Pancreas (tissue), 10 donors: ENCODE measurements around the gene CGREF1. TPM values are rescaled to one million over a fixed set of nuclear protein-coding genes. Genes with fewer than 3 reads are reported as not detected.
"Not testable (repeated sequence)": the region's sequence is repeated elsewhere in the genome, so short reads cannot be mapped to it uniquely, and the experiment has no call there.

Experiments
- ATAC-seq, 4 donors: fragments of 200-7000 bp; cut with Tn5 transposase; one replicate each; pipeline versions ENCODE4 v1.8.0 to v1.9.1; 2020; ENCODE audit warnings: mild to moderate bottlenecking in 4 of 4, moderate library complexity in 4 of 4
- DNase-seq, 6 donors: peaks; one replicate each; pipeline ENCODE4 v3.0.0-alpha.2; 2020
- FAIRE-seq: peaks from 2 replicates; lab custom pipeline; 2012; peaks lifted over from hg19 to GRCh38; lab: Jason Lieb, UNC
- H3K27ac ChIP-seq, 4 donors: fragments of 200-600 bp; sonication (generic); 1 replicate in 3 of 4; 2 replicates in 1 of 4; pipeline versions ENCODE4 v1.5.0 to v1.8.0; 2020
- H3K27me3 ChIP-seq, 4 donors: fragments of 200-600 bp; one replicate each; pipeline ENCODE4 v1.8.0; 2021
- H3K36me3 ChIP-seq, 3 donors: fragments of 200-600 bp; sonication (generic) in 1 of 3; one replicate each; pipeline versions ENCODE4 v1.5.0 to v1.8.0; 2020 to 2021
- H3K4me1 ChIP-seq, 3 donors: fragments of 200-600 bp; one replicate each; pipeline ENCODE4 v1.8.0; 2021
- H3K4me3 ChIP-seq, 4 donors: fragments of 200-600 bp; sonication (generic) in 2 of 4; one replicate each; pipeline versions ENCODE4 v1.5.0 to v1.8.0; 2020 to 2021
- H3K9me3 ChIP-seq, 4 donors: fragments of 200-600 bp; one replicate each; pipeline ENCODE4 v1.8.0; 2021
- WGBS, 2 donors: extraction: QIAGEN DNeasy Blood & Tissue Kit; methylation state at CpG; one replicate each; pipeline ENCODE4 v1.1.7; 2013; 5-methylcytosine and 5-hydroxymethylcytosine counted together
- intact Hi-C, 3 donors: fragments of 100-400 bp; cut with DNase I; formaldehyde crosslinking; loops; one replicate each; pipeline versions ENCODE4 v1.11.1 to v1.14.2; 2022
- polyA plus RNA-seq, 2 donors: library from polyadenylated mRNA; stranded (reverse); fragments of 200-250 nt; gene quantifications; one replicate each; pipeline ENCODE4 v1.2.3, GENCODE V29; 2013
- total RNA-seq, 6 donors: library from RNA; stranded (reverse); fragmentation: NEBNext Ultra II Directional in 4 of 6; extraction: Animal tissue kit (Norgen Biotek cat#: 25700) in 4 of 6; gene quantifications; one replicate each; pipeline versions ENCODE4 v1.2.1 to v1.2.4, GENCODE V29; 2021 to 2023
- TF ChIP-seq, protein P1 (sequence below), 4 donors: fragments of 200-600 bp; sonication (generic) in 3 of 4; IDR thresholded peaks; one replicate each; pipeline versions ENCODE4 v1.5.0 to v1.8.0; 2021; ENCODE audit warnings: antibody characterized with exemption in 4 of 4
- donor health status: healthy with polysubstance abuse.
- donor health status: DM: no; HTN: no; CAD: no; lungs with moderate emphysema.
- donor health status: DM: no; HTN: no; CAD: no.
- donor health status: control.
- donor health status: control.
- donor health status: Bipolar disorder and iron deficiency.
- donor health status: DM: yes; HTN: yes; CAD: no.
- donor health status: DM: no; HTN: no; CAD: no.
- donor health status: DM: no; HTN: no; CAD: no.
- donor health status: DM: yes; HTN: yes; CAD: no.

CGREF1 gene
- total and polyA plus RNA-seq, 8 donors = 0.42 to 1.2 (median 0.78) TPM; not detected in 1

DNA sequence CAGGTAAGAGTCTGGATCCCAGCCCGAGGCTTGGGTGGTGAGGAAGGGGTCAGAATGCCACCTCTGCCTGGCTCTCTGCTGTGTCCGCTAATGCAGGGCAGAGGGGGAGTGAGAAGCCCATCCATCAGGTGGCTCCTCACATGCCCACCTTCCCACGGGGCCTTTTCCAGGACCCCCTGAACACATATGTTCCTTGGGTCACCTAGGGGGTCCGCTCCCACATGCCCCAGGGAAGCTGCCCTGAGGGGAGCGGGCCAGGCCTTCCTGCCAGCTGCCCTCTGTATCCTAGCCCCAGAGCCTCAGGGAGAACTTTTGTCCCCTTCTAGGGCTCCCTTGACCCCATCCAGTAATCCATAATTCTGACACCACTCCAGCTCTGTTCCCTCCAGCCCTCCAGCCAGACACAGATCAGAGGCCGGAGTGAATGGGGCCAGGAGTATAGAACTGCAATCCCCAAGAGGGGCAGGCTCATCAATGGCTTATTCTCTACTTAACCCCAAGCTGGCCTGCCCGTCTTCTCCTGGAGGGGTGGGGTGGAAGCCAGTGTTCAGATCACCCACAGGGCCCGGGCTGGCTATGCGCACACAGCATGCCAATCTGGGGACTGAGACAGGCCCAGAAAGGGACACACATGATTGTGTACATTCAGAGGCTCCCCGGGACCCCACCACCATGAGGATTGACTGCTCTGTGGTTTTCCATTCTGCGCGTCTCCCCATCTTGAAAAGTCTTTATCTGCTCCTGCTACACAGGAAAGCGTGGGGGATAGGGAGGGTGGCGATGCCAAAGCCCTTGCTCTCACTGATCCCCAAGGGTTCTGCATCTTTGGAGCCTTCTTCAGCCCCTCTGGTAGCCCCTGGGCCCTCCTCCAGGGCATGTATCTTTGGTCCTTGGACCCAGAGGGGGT, 39.4 kb downstream of the CGREF1 start:
- ATAC-seq = no peak

DNA sequence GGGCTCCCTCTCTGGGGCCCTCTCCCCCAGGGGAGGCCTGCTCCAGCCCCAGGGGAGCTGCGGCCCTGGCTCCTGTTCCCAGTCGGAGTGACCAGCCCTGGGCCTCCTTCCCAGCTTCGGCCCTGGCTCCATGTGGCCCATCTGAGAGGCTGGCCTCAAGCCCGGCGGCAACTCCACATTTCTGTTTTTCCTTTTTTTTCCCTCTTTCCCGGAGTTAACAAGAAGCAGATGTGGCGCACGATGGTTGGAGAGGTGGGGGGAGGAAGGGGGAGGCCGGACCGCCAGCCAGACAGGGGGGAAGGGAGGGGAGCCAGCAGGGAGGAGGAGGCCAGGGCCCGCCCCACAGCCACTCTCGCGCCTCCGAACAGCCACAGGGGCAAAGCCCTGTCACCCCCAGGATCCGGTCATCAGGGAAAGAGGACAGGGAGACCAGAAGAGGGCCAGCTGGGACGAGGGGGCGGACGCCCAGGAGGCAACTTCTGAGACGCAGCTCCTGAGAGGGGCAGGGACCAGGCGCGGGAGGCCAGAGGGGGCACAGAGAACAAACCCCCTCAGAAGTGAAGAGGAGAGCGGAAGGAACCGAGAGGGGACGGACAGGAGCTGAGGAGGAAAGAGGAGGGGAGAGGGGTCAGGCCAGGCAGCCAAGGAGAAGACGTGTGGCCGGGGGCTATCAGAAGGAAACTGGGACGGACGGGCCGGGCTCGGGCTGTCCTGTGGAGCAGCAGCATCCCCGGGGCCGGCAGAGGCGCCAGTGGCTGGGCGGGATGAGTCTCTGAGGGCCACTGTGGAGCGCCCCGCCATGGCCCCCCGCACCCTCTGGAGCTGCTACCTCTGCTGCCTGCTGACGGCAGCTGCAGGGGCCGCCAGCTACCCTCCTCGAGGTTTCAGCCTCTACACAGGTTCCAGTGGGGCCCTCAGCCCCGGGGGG, 40.4 kb downstream of the CGREF1 start, which contains the start of gene EMILIN1:
EMILIN1 (plus strand) TSS at position 349 of the 928 bp plus-strand sequence; CDS start at position 800, 451 bp downstream.
- peak in 2 of 4 donors; percentile 5 to 9 for ATAC-seq
- Histone ChIP-seq H3K4me3 (peak within 1 kb of the TSS in 2 of 4 donors; percentile 6 to 24), H3K27me3 (no peaks in the 10 kb centered on the region), H3K9me3 (no peaks in the 10 kb centered on the region), H3K4me1 (peaks cover 0 to 8% (median 0%) of the 10 kb centered on the region in 3 donors), H3K36me3 (no peaks in the 10 kb centered on the region), H3K27ac (no peak within 1 kb of the TSS)
- TF ChIP-seq, protein P1, sequence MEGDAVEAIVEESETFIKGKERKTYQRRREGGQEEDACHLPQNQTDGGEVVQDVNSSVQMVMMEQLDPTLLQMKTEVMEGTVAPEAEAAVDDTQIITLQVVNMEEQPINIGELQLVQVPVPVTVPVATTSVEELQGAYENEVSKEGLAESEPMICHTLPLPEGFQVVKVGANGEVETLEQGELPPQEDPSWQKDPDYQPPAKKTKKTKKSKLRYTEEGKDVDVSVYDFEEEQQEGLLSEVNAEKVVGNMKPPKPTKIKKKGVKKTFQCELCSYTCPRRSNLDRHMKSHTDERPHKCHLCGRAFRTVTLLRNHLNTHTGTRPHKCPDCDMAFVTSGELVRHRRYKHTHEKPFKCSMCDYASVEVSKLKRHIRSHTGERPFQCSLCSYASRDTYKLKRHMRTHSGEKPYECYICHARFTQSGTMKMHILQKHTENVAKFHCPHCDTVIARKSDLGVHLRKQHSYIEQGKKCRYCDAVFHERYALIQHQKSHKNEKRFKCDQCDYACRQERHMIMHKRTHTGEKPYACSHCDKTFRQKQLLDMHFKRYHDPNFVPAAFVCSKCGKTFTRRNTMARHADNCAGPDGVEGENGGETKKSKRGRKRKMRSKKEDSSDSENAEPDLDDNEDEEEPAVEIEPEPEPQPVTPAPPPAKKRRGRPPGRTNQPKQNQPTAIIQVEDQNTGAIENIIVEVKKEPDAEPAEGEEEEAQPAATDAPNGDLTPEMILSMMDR (IDR thresholded peaks at IDR 0.05) = no peak
- 56 to 58% methylated on average over 32 to 41 of the region's 41 CpGs for WGBS, 2 donors
- FAIRE-seq = no peak
- intact Hi-C loops = no loop called here
- peak in 2 of 6 donors; percentile 43 to 75 for DNase-seq

More for the DNA sequence above, 39.4 kb downstream of the CGREF1 start:
- H3K9me3 ChIP-seq = no peaks in the 10 kb centered on the region
- H3K36me3 ChIP-seq = no peaks in the 10 kb centered on the region
- H3K27ac ChIP-seq = no peak overlapping the region
- FAIRE-seq (no peak), DNase-seq (peak in 1 of 6 donors; percentile 50)
- 76 to 80% methylated on average over 14 of the region's 14 CpGs for WGBS, 2 donors
- no peaks in the 10 kb centered on the region for H3K27me3 ChIP-seq
- intact Hi-C loops = loop anchor here in 1 of 3 donors (10.0 kb wide), 1 partner anchor 115 kb away; no protein-coding TSS in a partner anchor
- H3K4me1 ChIP-seq = peaks cover 0 to 8% (median 0%) of the 10 kb centered on the region in 3 donors
- TF ChIP-seq, protein P1 (IDR thresholded peaks at IDR 0.05) = no peak
- H3K4me3 ChIP-seq = peak overlapping the region in 2 of 4 donors; percentile 6 to 24

DNA sequence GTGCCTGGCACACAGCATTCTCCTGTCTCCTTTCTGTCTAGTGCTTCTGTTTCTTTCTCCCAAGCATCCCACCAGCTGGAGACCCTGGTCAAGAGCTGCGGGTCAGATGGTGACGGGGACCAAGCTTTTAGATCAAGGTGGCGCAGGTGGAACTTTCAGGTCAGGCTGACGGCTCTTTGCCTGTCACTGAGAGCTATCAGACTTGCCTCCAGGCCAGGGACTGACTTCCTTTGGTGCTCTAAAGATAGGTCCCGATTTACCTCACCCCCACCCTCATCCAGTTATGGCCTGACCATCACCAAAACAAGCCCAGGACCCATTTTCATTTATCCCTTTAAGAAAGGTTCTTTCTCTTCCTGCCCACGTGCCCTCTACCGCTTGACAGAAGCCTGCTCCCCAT, 41.7 kb downstream of the CGREF1 start:
- Histone ChIP-seq H3K36me3 (no peaks in the 10 kb centered on the region), H3K27me3 (no peaks in the 10 kb centered on the region), H3K4me1 (peaks cover 0 to 14% (median 0%) of the 10 kb centered on the region in 3 donors), H3K4me3 (no peak overlapping the region), H3K9me3 (no peaks in the 10 kb centered on the region), H3K27ac (no peak overlapping the region)
- TF ChIP-seq, protein P1 (IDR thresholded peaks at IDR 0.05) = no peak
- DNase-seq = peak in 1 of 6 donors; percentile 9
- intact Hi-C loops = no loop called here
- 64 to 72% methylated on average over 7 of the region's 7 CpGs for WGBS, 2 donors
- FAIRE-seq = no peak
- ATAC-seq = no peak

DNA sequence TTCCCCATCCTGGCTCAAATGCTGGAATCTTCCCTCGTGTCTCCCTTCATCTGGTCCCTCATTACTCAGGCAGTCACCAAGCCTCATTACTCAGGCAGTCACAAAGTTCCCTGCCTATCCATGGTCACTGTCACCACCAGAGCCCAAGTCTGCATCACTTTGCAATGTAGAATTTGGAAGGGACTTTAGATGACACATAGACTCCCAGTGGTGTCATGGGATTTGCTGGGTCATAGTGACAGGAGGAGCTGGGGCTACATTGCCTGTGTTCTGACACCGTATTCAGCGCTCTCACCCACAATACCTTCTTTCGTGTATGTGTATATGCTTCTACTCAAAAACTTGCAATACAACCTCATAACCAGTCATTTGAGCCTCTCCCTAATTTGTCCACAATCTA, 42.6 kb downstream of the CGREF1 start:
- FAIRE-seq (no peak), ATAC-seq (no peak), DNase-seq (no peak)
- H3K27ac ChIP-seq = no peak overlapping the region
- no peak overlapping the region for H3K4me3 ChIP-seq
- 74 to 83% methylated on average over 4 of the region's 4 CpGs for WGBS, 2 donors
- TF ChIP-seq, protein P1 (IDR thresholded peaks at IDR 0.05) = no peak
- no peaks in the 10 kb centered on the region for H3K36me3 ChIP-seq
- H3K27me3 ChIP-seq = no peaks in the 10 kb centered on the region
- H3K4me1 ChIP-seq = peaks cover 0 to 7% (median 0%) of the 10 kb centered on the region in 3 donors
- no peaks in the 10 kb centered on the region for H3K9me3 ChIP-seq
- intact Hi-C loops = no loop called here

DNA sequence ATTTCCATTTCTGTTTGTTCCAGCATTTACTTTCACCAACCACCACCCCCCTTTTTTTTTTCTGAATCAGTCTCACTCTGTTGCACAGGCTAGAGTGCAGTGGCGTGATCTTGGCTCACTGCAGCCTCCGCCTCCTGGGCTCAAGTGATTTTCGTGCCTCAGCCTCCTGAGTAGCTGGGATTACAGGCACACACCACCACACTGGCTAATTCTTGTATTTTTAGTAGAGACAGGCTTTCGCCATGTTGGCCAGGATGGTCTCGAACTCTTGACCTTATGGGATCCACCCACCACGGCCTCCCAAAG, 43.4 kb downstream of the CGREF1 start:
- intact Hi-C loops, H3K4me1 ChIP-seq, DNase-seq, H3K36me3 ChIP-seq, FAIRE-seq, H3K27ac ChIP-seq, H3K9me3 ChIP-seq, H3K4me3 ChIP-seq, ATAC-seq, H3K27me3 ChIP-seq: not testable (repeated sequence)
- whole genome bisulfite sequencing, 2 donors = 83 to 89% methylated on average over 6 of the region's 6 CpGs
